HCT116 (cell line): ENCODE results near the gene ART3. TPM values are rescaled to one million over a fixed set of nuclear protein-coding genes. Genes with fewer than 3 reads are reported as not detected.

ENCODE experiments used
- ATAC-seq: fragments of 200-7000 bp; cut with Tn5 transposase; 2 replicates; pipeline ENCODE4 v1.9.1; 2020; ENCODE audit warnings: mild to moderate bottlenecking, moderate library complexity
- BruUV-seq: library from RNA; stranded (reverse); fragments of 400-500 nt; replicated peaks from 2 replicates; lab custom pipeline; 2021; lab: Mats Ljungman, UMichigan
- CTCF ChIA-PET: fragments of 300-600 bp; sonication (Branson Sonifier 250); formaldehyde crosslinking; loops from one replicate; lab custom pipeline; 2021; ENCODE audit warnings: antibody characterized with exemption; lab: Charles Lee
- POLR2A ChIA-PET: fragments of 300-600, 350-600 bp; sonication (Branson Sonifier 250); formaldehyde crosslinking; loops from one replicate; lab custom pipeline; 2021; ENCODE audit warnings: antibody characterized with exemption; lab: Charles Lee
- RAD21 ChIA-PET, 2 experiments: fragments of 300-600 bp; sonication (Branson Sonifier 250); formaldehyde crosslinking; loops; one replicate each; lab custom pipeline; 2023; ENCODE audit warnings: low total read pairs in 2 of 2; ENCODE audit not compliant: uncharacterized antibody in 2 of 2, unreplicated experiment in 2 of 2, low non-redundant PET in 1 of 2; lab: Charles Lee
- DNase-seq: peaks from one replicate; pipeline ENCODE4 v3.0.0-alpha.2; 2010; ENCODE audit warnings: low read depth, low spot score
- H2AFZ ChIP-seq: fragments of 200-600 bp; shearing (Covaris generic), sonication (generic); 2 replicates; pipeline ENCODE4 v1.6.1; 2017; ENCODE audit warnings: low read depth, mixed run types, mixed read lengths, antibody characterized with exemption, low read length; ENCODE audit not compliant: poor library complexity, severe bottlenecking
- H3K27ac ChIP-seq: 2 replicates; pipeline ENCODE4 v1.5.1; 2012; ENCODE audit warnings: low read depth, low read length
- H3K27me3 ChIP-seq: fragments of 200-600 bp; sonication (generic); 2 replicates; pipeline ENCODE4 v1.6.1; 2016; ENCODE audit warnings: mixed run types, low read length, mixed read lengths; ENCODE audit not compliant: insufficient read depth
- H3K36me3 ChIP-seq, 2 experiments: fragments of 200-500 bp in 1 of 2; fragments of 200-600 bp in 1 of 2; sonication (Bioruptor generic) in 1 of 2; sonication (generic) in 1 of 2; 2 replicates each; pipeline versions ENCODE4 v1.5.1 to v1.6.1; 2014 to 2016; ENCODE audit warnings: low read length in 2 of 2, inconsistent platforms in 1 of 2, mixed read lengths in 1 of 2, mixed run types in 1 of 2; ENCODE audit not compliant: insufficient read depth in 2 of 2, control insufficient read depth in 1 of 2
- H3K4me1 ChIP-seq, 2 experiments: fragments of 200-600 bp in 1 of 2; sonication (generic) in 1 of 2; 2 replicates each; pipeline versions ENCODE4 v1.5.1 to v1.6.1; 2012 to 2017; ENCODE audit warnings: low read length in 2 of 2, inconsistent platforms in 1 of 2, mild to moderate bottlenecking in 1 of 2, mixed read lengths in 1 of 2, mixed run types in 1 of 2, moderate library complexity in 1 of 2; ENCODE audit not compliant: insufficient read depth in 2 of 2, control insufficient read depth in 1 of 2
- H3K4me2 ChIP-seq: fragments of 200-600 bp; sonication (generic); 2 replicates; pipeline ENCODE4 v1.6.1; 2017; ENCODE audit warnings: mixed run types, low read length, mixed read lengths
- H3K4me3 ChIP-seq, 2 experiments: fragments of 200-600 bp in 1 of 2; sonication (generic) in 1 of 2; replicated peaks in 1 of 2; 2 replicates each; pipeline ENCODE4 v1.5.1; 2011 to 2016; ENCODE audit warnings: low read length in 2 of 2, control low read depth in 1 of 2, low read depth in 1 of 2, mild to moderate bottlenecking in 1 of 2, mixed read lengths in 1 of 2, mixed run types in 1 of 2
- H3K79me2 ChIP-seq: fragments of 200-600 bp; sonication (generic); 2 replicates; pipeline ENCODE4 v1.6.1; 2017; ENCODE audit warnings: mild to moderate bottlenecking, mixed run types, low read length, moderate library complexity, mixed read lengths; ENCODE audit not compliant: insufficient read depth
- H3K9ac ChIP-seq: fragments of 200-600 bp; sonication (generic); 2 replicates; pipeline ENCODE4 v1.6.1; 2016; ENCODE audit warnings: low read length, mixed read lengths
- H3K9me2 ChIP-seq: fragments of 200-600 bp; sonication (generic), shearing (Covaris generic); 2 replicates; pipeline ENCODE4 v1.6.1; 2017; ENCODE audit warnings: mixed run types, mild to moderate bottlenecking, moderate library complexity; ENCODE audit not compliant: insufficient read depth
- H3K9me3 ChIP-seq, 2 experiments: fragments of 200-500 bp in 1 of 2; fragments of 200-600 bp in 1 of 2; sonication (Bioruptor generic) in 1 of 2; sonication (generic) in 1 of 2; 2 replicates each; pipeline ENCODE4 v1.6.1; 2014 to 2017; ENCODE audit warnings: low read length in 2 of 2, mixed read lengths in 2 of 2, inconsistent platforms in 1 of 2, low read depth in 1 of 2, mild to moderate bottlenecking in 1 of 2, mixed run types in 1 of 2, moderate library complexity in 1 of 2; ENCODE audit not compliant: control insufficient read depth in 1 of 2, insufficient read depth in 1 of 2
- H4K20me1 ChIP-seq: fragments of 200-600 bp; sonication (generic), shearing (Covaris generic); 2 replicates; pipeline ENCODE4 v1.6.1; 2017; ENCODE audit warnings: mixed run types, mild to moderate bottlenecking, moderate library complexity; ENCODE audit not compliant: insufficient read depth
- ATF3 ChIP-seq: IDR thresholded peaks from 2 replicates; pipeline ENCODE4 v1.6.1; 2012
- CEBPB ChIP-seq: IDR thresholded peaks from 2 replicates; pipeline ENCODE4 v1.6.1; 2012; ENCODE audit warnings: low read depth
- EGR1 ChIP-seq: IDR thresholded peaks from 2 replicates; pipeline ENCODE4 v1.6.1; 2012; ENCODE audit warnings: low read depth
- ELF1 ChIP-seq: IDR thresholded peaks from 2 replicates; pipeline ENCODE4 v1.6.1; 2012; ENCODE audit warnings: low read depth, borderline replicate concordance
- EZH2 ChIP-seq: fragments of 200-600 bp; sonication (generic); IDR thresholded peaks from 2 replicates; pipeline ENCODE4 v1.6.1; 2017; ENCODE audit warnings: antibody characterized with exemption, mixed run types
- EZH2phosphoT487 ChIP-seq: fragments of 200-600 bp; IDR thresholded peaks from 2 replicates; pipeline ENCODE4 v1.6.1; 2018; ENCODE audit warnings: antibody characterized with exemption, borderline replicate concordance
- FOSL1 ChIP-seq: IDR thresholded peaks from 2 replicates; pipeline ENCODE4 v1.6.1; 2012; ENCODE audit warnings: low read depth
- JUND ChIP-seq: IDR thresholded peaks from 2 replicates; pipeline ENCODE4 v1.6.1; 2012
- MAX ChIP-seq: IDR thresholded peaks from 2 replicates; pipeline ENCODE4 v1.6.1; 2012
- POLR2A ChIP-seq: IDR thresholded peaks from 2 replicates; pipeline ENCODE4 v1.7.0; 2011; ENCODE audit warnings: borderline replicate concordance; ENCODE audit not compliant: insufficient read depth, insufficient read length; ENCODE audit errors: extremely low read depth
- POLR2AphosphoS5 ChIP-seq: IDR thresholded peaks from 2 replicates; pipeline ENCODE4 v1.6.1; 2011; ENCODE audit warnings: mild to moderate bottlenecking, low read depth, low read length, moderate library complexity
- RAD21 ChIP-seq: IDR thresholded peaks from 2 replicates; pipeline ENCODE4 v1.6.1; 2012; ENCODE audit warnings: low read depth, mild to moderate bottlenecking
- REST ChIP-seq: IDR thresholded peaks from 2 replicates; pipeline ENCODE4 v1.6.1; 2012; ENCODE audit warnings: low read depth
- SIN3A ChIP-seq: IDR thresholded peaks from 2 replicates; pipeline ENCODE4 v1.6.1; 2012; ENCODE audit warnings: low read depth
- SP1 ChIP-seq: IDR thresholded peaks from 2 replicates; pipeline ENCODE4 v1.6.1; 2012; ENCODE audit warnings: low read depth
- SRF ChIP-seq: IDR thresholded peaks from 2 replicates; pipeline ENCODE4 v1.6.1; 2012; ENCODE audit warnings: low read depth
- TCF7L2 ChIP-seq: IDR thresholded peaks from 2 replicates; pipeline ENCODE4 v1.7.0; 2011; ENCODE audit warnings: borderline replicate concordance, inconsistent platforms; ENCODE audit not compliant: insufficient read depth, insufficient read length; ENCODE audit errors: extremely low read depth
- ZBTB33 ChIP-seq: IDR thresholded peaks from 2 replicates; pipeline ENCODE4 v1.6.1; 2011; ENCODE audit warnings: mild to moderate bottlenecking, low read length, moderate library complexity; ENCODE audit not compliant: insufficient replicate concordance; ENCODE audit errors: extremely low read depth
- ZFX ChIP-seq: fragments of 450-650 bp; IDR thresholded peaks from 2 replicates; pipeline ENCODE4 v1.6.1; 2017
- ZNF274 ChIP-seq: fragments of 200-500 bp; sonication (Bioruptor generic); IDR thresholded peaks from 2 replicates; pipeline ENCODE4 v1.6.1; 2014; ENCODE audit warnings: mild to moderate bottlenecking, low read depth, low read length, inconsistent platforms
- intact Hi-C: fragments of 100-400 bp; cut with micrococcal nuclease; formaldehyde crosslinking; loops from 2 replicates; pipeline ENCODE4 v1.10.0; 2022
- total RNA-seq: library from RNA; stranded (reverse); gene quantifications from one replicate; pipeline ENCODE4 v1.2.1, GENCODE V29; 2021; ENCODE audit not compliant: unreplicated experiment

Gene ART3
- total RNA-seq, 1 experiment from 2014 or later, result not detected

GRCh38 chr4:76036855-76037254 lies 37.7 kb upstream of the ART3 start:
- peak overlapping the region; percentile 78 for H2AFZ ChIP-seq
- ChIA-PET POLR2A (interaction anchor here (0.9 kb wide), 1 partner anchor 16 kb away, joined by 3 read pairs; no protein-coding TSS in a partner anchor), RAD21 (no interaction called here), CTCF (interaction anchor here (1.9 kb wide), 1 partner anchor 51 kb away, joined by 5 read pairs; no protein-coding TSS in a partner anchor)
- intact Hi-C loops, result no loop called here
- no peak overlapping the region for H3K9ac ChIP-seq
- H3K4me3 ChIP-seq, result no peak overlapping the region
- no peaks in the 10 kb centered on the region for H3K79me2 ChIP-seq
- no peaks in the 10 kb centered on the region for H3K9me3 ChIP-seq
- H3K36me3 ChIP-seq, result no peaks in the 10 kb centered on the region
- H3K4me2 ChIP-seq, result no peak overlapping the region
- H3K27me3 ChIP-seq, result no peaks in the 10 kb centered on the region
- H4K20me1 ChIP-seq, result no peaks in the 10 kb centered on the region
- TF ChIP-seq ELF1 (no peak), EZH2 (no peak), RAD21 (no peak), EGR1 (no peak), SRF (no peak), REST (no peak), ATF3 (no peak), POLR2A (no peak), TCF7L2 (no peak), SP1 (no peak), SIN3A (no peak), EZH2phosphoT487 (no peak), ZNF274 (no peak), ZBTB33 (no peak), JUND (no peak), MAX (no peak), CEBPB (no peak), ZFX (no peak), POLR2AphosphoS5 (no peak), FOSL1 (no peak)
- TF ChIP-seq, all 23 proteins: peak for 0
- H3K4me1 ChIP-seq, result no peaks in the 10 kb centered on the region
- no TSS peak for BruUV-seq
- ATAC-seq (peak; percentile 53), DNase-seq (no peak)
- no peak overlapping the region for H3K27ac ChIP-seq
- no peaks in the 10 kb centered on the region; the same call in 1 of the 2 replicates for H3K9me2 ChIP-seq
